ENCODE data around the gene PSMD14. TPM values are rescaled to one million over a fixed set of nuclear protein-coding genes. Genes with fewer than 3 reads are reported as not detected.
A peak's percentile ranks its signal among the peaks of the same experiment; 100 is the strongest.

PSMD14 gene
- total and polyA plus RNA-seq, 2 of the 8 experiments (the other 6 are each of a cell fraction or from before 2014, with no cell fraction given) = 53.9 to 88.7 TPM

DNA sequence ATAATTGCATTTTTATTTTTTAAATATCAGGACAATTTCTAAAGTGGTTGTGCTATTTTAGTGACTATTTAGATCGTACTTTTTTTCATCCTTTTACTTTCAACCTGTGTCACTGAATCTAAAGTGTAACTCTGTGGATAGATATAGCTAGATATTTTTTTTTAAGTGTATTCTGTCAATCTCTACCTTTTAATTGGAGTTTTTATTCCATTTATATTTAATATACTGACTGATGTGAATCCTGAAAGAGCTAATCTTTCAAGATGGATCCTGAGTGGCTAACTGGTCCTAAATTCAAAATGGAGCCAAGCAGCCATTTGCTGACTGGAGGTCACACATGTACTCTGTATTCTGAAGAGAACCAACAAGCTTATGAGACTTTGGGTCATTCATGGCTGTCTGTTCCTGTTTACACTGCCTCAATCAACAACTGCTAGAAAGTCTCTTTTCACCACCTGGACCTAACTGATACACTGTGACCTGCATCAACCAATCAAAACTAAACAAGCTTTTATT is 4.6 kb upstream of the PSMD14 start:
- Histone ChIP-seq H3K9me3 (ENCODE audit: insufficient read depth in 2 of 2, low read depth in 1 of 2, low read length in 1 of 2) (no peaks in the 10 kb centered on the region), H3K23ac (ENCODE audit: insufficient read length) (no peak overlapping the region), H3K27me3 (replicated peaks in 1 of 4; ENCODE audit: control insufficient read depth in 3 of 4, extremely low read depth in 1 of 4, insufficient read depth in 3 of 4, low read length in 3 of 4) (no peaks in the 10 kb centered on the region; a peak in 1 of 7 replicates), H3K4me2 (ENCODE audit: insufficient read depth in 1 of 2, low read depth in 2 of 2, low read length in 2 of 2) (no peak overlapping the region), H3K4me1 (replicated peaks in 1 of 4; ENCODE audit: control insufficient read depth in 3 of 4, insufficient read depth in 4 of 4, low read length in 3 of 4) (no peaks in the 10 kb centered on the region), H3K36me3 (ENCODE audit: control insufficient read depth in 2 of 4, insufficient read depth in 4 of 4, low read length in 3 of 4) (no peaks in the 10 kb centered on the region), H4K5ac (ENCODE audit: insufficient read length, low read depth, low read length) (no peak overlapping the region), H3K56ac (replicated peaks; ENCODE audit: insufficient read length, low read depth, low read length) (no peak overlapping the region), H3K9ac (replicated peaks in 1 of 4; ENCODE audit: extremely low read depth in 1 of 4, low read depth in 3 of 4, low read length in 3 of 4) (no peak overlapping the region), H3K4ac (replicated peaks; ENCODE audit: insufficient read length, low read depth, low read length) (no peak overlapping the region), H3K79me2 (ENCODE audit: control insufficient read depth in 1 of 2, insufficient read depth in 2 of 2, low read length in 2 of 2) (peaks cover 0 to 2% of the 10 kb centered on the region in 2 experiments; a peak in 2 of 4 replicates), H3K18ac (ENCODE audit: extremely low read depth, low read length) (no peak overlapping the region), H2BK12ac (ENCODE audit: low read depth, low read length) (no peak overlapping the region), H4K91ac (replicated peaks; ENCODE audit: insufficient read length, low read length) (no peak overlapping the region), H3K27ac (ENCODE audit: low read depth, low read length) (no peak overlapping the region), H2AK5ac (ENCODE audit: low read depth, low read length) (no peak overlapping the region), H3K23me2 (ENCODE audit: low read depth, low read length) (no peaks in the 10 kb centered on the region), H3K4me3 (ENCODE audit: extremely low read depth in 1 of 4, insufficient read depth in 2 of 4, low read depth in 3 of 4, low read length in 4 of 4) (no peak overlapping the region), H2BK120ac (replicated peaks; ENCODE audit: low read depth, low read length) (no peak overlapping the region), H3K79me1 (ENCODE audit: low read depth, low read length) (no peaks in the 10 kb centered on the region), H3K14ac (ENCODE audit: insufficient read length) (no peak overlapping the region), H4K8ac (ENCODE audit: extremely low read depth, insufficient read depth, low read length) (no peak overlapping the region), H4K20me1 (replicated peaks in 1 of 2; ENCODE audit: control insufficient read depth in 1 of 2, insufficient read depth in 2 of 2, low read length in 2 of 2) (no peaks in the 10 kb centered on the region), H2BK5ac (ENCODE audit: low read depth, low read length) (no peak overlapping the region), H2BK15ac (ENCODE audit: low read length) (no peak overlapping the region), H2BK20ac (ENCODE audit: low read length) (no peak overlapping the region), H2AFZ (ENCODE audit: low read length) (no peak overlapping the region)
- ChIA-PET CTCF (ENCODE audit: partially characterized antibody) (interaction anchor here (0.6 to 1.0 kb wide), 2 partner anchors 28 to 53 kb away, joined by 3 read pairs; no protein-coding TSS in a partner anchor), POLR2A (ENCODE audit: partially characterized antibody) (interaction anchor here (0.8 kb wide), 1 partner anchor 45 kb away, joined by 3 read pairs; no protein-coding TSS in a partner anchor)
- WGBS, 2 experiments (ENCODE audit: extremely low coverage in 1 of 2, insufficient coverage in 1 of 2, insufficient read length in 1 of 2, insufficient replicate concordance in 2 of 2, low coverage in 1 of 2, low lambda C conversion rate in 2 of 2, missing lambda C conversion rate in 1 of 2) = 95% methylated on average over 1 of the region's 1 CpG; no CpG with 5 or more reads in 1 of the 2 experiments
- FAIRE-seq = no peak
- TF ChIP-seq TAF7 (optimal IDR thresholded peaks at IDR 0.05; ENCODE audit: borderline replicate concordance, low read depth, low read length) (peak; percentile 16), YY1 (IDR thresholded peaks at IDR 0.05; ENCODE audit: low read depth, low read length) (peak; percentile 78), CBX5 (IDR thresholded peaks at IDR 0.05; ENCODE audit: low read depth, low read length) (no peak), EGR1 (IDR thresholded peaks at IDR 0.05; ENCODE audit: borderline replicate concordance, low read depth, low read length) (no peak)
- no peak for DNase-seq (ENCODE audit: low read depth in 1 of 2, low spot score in 2 of 2)

Data from H1 (cell line).